Limb (tissue), 2 donors: ENCODE measurements around the gene PRPF6.
A peak's percentile ranks its signal among the peaks of the same experiment; 100 is the strongest.

Experiments
- DNase-seq, 2 donors: peaks; one replicate each; pipeline ENCODE4 v3.0.0-alpha.2; 2016; ENCODE audit errors: extremely low spot score in 2 of 2

Gene PRPF6

DNA sequence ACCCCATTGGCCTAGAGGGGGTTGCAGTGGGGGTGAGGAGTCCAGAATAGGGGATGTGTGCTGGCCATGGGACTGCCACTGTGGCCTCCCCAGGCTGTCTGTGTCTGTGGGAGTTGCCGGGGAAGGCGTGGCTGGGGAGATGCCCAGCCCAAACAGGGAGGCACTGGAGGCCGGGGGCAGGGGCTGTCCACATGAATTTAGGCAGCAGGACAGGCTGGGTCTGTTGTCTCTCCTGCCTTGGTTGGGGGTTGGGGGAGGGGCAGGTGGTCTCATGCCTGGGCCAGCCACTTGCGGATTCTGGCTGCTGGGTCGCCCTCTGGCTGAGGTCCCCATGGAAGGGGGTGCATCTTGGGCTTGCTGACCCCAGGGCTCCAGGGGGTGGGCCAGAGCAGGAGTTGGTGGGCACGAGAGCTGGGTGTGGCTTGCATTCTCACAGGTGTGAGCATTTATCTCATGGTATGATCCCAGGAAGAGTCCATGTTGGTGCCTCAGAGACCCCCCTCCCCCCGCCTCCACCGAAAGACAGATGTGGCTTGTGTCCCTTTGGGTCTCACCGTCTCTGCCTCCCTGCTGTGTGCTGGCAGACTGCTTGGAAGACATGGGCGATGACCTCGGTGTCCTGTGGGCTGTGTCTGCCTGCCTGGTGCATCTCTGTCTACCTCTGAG is 64.5 kb downstream of the PRPF6 start:
- no peak for DNase-seq

DNA sequence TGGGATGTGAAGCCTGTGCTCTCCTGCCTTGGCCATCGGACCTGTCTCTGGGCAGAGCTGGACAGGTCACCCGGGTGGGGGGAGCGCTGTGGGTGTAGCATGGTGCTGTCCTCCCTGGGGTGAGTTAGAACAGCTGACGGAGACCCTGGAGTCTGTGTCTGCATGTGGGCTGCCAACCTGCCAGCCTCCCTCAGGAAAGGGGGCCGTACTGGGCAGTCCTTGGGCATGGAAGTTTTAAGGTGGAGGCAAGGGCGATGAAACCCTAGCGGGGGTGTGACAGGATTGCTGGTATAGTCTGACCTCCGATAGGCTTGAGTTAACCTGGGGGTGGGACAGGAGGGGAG is 66.1 kb downstream of the PRPF6 start:
- no peak for DNase-seq

DNA sequence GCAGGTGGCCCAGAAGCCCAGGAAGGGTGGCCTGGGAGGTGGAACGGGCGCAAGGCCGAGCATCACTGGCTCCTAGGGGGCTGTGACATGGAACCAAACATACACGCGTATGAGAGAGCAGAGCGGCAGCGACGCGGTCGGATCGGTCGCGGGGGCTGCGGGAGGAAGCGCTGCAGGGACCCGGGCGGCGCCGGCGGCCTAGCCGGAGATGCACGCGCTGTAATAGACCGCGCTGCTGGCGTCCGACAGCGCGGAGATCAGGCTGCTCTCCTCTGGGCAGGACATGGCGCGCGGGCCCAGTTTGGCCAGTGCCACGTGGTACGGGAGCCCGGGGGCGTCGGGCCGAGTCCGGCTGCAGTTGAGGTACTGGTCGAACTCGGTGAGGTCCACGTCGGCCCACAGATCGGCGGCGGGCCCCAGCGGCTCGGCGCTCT is 67.1 kb downstream of the PRPF6 start:
- no peak for DNase-seq

DNA sequence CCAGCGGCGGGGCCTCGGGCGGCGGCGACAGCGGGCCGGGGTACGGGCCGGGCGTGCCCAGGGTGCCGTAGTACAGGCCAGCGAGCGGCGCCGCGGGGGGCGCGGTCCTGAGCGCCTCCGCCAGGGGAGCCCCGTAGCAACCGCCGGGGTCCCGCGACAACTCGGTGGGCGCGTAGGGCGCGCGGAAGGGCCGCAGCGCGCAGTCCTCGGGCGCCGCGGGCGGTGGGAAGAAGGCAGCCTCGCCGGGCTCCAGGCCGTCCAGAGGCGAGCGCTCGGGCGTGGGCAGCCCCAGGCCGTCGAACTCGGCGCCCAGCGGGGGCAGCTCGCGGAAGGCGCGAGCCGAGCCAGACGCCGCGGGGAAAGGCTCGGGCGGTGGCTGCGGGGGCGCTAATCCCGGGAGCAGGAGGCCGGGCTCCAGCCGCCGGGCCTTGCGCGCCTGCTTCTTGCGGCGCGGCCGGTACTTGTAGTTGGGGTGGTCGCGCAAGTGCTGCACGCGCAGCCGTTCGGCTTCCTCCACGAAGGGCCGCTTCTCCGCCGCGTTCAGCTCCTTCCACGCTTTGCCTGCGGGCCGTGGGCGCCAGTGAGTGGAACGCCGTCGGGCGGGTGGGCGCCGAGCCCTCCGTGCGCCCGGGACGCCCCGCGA is 67.6 kb downstream of the PRPF6 start:
- peak in 1 of 2 donors; percentile 53 for DNase-seq

DNA sequence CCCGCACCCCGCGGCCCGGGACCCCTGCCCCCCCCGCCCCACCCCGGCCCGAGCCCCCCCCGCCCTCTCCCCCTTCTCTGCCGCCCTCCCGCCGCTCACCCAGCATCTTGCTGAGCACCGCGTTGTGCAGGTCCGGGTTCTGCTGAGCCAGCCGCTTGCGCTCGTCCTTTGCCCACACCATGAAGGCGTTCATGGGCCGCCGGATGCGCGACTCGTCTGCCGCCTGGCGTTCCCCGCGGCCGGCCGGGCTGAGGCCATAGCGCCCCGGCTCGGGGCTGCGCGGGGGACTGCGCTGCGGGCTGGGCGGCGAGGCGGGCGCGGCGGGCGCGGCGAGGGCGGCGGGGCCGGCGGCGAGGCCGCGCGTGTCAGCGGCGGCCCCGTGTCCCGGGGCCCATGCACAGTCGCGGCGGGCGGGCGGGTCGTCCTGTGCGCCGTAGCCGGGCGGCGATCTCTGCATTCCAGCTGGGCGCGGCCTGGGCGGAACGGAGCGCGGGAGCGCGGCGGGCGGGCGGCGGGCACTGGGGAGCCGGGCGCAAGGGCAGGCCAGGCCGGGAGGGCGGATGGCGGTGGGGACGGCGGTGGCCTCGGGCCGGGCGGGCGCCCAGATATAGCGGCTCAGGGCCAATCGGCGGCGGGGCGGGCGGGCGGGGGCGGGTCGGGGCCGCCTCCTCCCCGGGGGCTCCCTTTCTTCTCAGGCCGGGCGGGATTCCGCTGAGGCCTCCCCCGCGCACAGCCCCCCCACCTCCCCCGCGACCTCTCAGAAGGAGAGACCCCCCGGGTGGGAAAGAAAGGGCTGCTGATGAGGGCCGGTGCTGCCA is 68.3 kb downstream of the PRPF6 start, which contains the start of gene SOX18:
TSS of gene SOX18 (minus strand) at position 580 of the 818 bp plus-strand sequence. CDS start at position 457, 123 bp downstream.
- peak in 1 of 2 donors; percentile 51 for DNase-seq

DNA sequence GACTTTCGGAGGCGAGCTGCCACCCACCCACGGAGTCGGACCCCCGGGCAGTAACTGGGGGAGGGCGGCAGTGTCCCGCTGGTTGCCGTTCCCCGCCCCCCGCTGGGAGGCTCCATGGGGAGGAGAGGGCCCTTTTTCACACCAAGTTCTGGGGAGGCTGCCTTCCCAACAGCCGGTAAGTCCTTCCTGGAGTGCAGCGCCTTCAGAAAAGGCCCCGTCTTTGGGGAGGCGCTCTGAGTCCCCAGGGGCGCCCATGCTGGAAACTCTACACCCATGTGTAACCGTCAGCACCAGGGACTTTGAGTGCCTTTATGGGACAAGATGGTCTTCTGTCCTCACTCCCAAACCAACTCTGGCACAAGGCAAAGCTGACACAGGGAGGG is 68.9 kb downstream of the PRPF6 start:
- DNase-seq = peak in 1 of 2 donors; percentile 47

DNA sequence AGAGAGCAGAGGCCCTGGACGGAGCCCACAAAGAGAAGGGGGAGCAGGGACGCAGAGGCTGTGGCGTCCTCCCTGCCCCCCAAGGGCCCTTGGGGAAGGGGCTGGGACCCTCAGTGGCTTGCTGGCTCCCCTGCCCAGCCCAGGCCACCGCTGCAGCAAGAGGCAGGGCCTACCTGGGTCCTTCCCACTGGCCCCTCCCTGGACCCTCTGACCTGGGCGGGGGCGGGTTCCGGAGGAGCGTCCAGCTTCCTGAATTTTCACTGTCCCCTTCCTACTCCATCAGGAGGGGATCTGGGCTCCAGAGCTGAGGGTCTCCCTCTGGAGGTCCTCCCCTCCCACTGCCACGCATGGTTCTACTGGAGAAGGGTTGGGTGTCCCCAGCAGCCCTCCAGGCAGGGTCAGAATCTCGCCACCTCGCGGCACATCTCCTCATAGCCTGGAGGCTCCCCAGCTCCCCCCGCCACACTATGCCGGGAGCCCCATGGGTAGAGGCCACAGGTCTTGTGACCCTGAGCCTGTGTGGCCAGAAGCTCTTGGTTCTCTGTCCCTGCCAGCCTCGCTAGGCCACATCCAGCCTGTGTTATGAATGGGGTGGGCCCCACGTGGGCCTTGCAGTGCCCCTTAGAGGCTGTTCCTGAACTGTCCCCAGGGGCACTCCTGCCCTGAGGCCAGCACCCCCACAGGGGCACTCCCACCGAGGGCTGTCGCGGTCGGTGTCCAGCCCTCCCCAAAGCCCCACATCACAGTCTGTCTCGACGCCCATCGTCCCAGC is 69.5 kb downstream of the PRPF6 start:
- no peak for DNase-seq

DNA sequence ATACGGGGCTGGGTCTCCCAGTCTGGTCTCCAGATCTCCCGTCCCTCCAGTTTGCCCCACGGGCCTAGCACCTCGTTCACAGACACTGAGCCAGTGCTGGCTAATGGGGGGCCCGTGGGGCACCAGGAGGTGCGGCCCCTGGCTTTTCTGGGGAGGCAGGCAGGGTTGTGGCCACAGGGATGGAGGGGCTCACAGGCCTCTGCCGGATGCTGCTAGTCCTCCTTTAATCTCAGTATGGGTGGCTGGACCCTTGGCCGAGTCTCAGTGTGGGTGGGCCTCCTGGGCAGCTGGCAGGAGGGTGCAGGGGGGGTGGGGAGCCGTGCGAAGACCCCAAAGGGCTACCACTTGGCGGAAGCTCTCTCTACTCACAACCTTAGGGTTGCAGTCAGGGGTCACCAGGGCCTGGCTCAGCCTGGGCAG is 70.1 kb downstream of the PRPF6 start:
- DNase-seq = no peak

DNA sequence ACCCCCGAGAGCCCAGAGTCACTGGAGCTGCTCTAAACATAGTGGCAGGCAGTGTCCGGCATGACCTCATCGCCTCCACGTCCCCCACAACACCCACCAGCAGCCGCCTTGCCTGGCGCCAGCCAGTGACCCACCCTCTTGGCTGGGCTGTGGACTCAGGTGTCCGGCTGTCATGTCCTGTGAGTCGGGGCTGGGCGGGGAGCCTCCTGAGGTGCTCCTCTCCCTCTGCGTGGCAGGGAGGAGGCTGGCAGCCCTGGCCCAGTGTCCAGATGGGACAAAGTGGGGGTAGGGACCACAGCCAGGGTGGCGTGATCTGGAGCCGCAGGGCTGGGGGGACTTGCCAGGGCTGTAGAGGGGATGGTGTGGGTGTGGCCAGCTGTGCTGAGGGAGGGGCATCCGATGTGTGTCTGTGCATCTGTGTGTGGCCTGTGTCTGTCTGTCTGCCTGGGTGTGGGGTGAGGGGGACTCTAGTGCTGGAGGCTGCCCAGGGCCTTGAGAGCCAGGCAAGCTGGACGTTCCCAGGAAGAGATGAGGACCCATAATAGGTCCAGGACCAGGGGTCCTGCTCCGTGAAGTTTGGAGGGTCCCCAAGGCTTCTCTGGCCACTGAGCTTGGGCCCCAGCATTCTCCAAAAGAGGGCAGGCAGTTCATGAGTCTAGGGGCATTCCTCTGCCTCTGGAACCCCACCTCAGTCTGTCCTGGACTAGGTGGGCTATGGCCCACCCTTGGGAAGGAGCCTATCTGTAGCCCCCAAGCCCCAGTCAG is 70.8 kb downstream of the PRPF6 start:
- DNase-seq = no peak

DNA sequence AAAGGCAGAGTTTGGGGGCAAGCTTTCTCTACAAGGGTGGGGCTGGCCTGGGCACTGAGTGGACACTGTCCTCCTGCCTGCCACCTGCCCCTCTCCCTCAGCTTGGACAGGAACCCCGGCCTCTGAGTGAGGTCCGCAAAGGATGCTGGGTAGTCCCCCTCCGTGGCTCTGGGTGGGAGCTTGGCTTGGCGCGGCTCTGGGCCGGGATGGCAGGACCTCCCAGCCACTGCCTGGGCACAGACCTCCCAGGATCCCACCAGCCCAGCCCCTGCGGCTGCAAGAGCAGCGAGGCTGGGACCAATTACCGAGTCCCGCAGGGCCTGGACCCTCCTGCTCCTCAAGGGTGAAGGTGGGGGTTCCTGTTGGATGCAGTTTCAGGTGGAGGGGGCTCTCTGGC is 71.4 kb downstream of the PRPF6 start:
- no peak for DNase-seq

DNA sequence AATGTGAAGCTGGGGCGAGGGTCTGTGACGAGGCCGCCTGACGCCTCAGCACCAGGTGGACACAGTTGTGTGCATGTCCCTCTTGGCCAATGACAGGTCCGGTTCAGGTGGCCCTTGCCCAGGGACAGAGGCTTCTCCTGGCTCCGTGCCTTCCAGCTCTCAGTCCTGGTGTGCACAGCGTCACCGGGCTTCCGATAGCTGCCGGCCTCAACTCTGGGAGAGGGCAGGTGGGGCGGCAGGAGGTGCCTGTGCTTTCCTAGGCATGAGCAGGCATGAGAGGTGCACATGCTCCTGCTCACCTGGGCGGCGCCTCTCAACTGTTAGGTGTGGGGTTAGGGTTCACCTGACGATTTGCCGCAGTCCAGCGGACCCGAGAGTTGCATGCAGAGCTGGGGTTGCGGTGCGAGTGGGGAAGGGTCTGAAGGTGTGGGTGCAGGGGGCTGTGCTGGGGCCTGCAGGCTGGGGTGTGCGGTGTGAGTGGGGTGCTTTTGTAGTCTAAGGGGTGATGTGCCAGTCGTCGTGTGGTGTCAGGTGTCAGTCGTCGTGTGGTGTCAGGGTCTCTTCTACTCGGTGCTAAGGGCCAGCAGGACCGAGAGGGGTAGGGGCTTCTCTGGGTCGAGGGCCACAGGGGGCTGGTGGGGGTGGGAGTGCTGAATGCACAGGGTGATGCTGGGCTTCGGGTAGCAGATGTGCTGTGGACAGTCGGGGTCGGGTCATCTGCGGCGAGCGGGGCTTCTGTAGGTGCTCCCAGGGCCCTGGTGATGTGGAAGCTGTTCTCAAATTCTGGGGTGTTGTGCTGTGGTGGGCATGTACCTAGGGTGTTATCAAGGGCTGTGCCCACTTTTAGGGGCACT is 72.3 kb downstream of the PRPF6 start:
- DNase-seq = no peak

DNA sequence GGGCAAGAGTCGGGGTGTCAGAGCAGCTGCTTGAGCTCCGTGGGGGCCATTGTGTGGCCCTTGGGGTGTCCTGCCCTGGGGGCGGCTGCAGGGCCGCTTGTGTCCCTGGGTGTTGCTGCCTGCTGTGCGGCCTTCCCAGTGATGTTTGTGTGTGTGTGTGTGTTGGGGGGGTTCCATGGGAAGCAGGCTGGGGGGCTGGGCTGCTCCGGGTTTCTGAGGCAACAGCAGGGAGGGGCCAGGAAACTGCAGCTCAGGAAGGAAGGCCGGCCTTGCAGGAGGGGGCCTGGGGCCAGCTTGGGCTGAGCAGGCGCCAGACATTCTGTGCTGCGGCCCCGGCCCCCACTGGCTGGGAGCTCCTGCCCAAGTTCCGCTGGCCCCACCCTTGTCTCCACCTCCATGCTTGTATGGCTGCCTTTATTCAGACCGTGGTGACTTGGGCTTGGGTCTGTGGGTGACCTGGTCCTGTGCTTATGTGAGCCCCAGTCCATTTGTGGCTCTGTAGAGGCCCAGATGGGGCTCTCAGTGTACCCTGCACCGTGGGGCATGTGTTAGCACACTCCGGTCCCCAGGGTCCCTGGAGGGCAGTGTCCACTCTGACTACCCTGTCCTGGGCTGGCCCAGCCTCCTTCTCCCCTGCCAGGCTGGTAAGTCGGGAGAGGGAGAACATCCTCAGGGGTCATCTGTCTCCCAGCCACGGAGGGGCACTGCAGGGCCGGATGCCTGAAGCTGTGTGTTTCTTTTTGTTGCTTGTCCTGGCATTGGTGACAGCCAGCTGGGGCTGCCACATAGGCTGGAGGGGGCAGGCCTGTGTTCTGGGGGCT is 73.1 kb downstream of the PRPF6 start:
- DNase-seq = peak; percentile 62 to 70

DNA sequence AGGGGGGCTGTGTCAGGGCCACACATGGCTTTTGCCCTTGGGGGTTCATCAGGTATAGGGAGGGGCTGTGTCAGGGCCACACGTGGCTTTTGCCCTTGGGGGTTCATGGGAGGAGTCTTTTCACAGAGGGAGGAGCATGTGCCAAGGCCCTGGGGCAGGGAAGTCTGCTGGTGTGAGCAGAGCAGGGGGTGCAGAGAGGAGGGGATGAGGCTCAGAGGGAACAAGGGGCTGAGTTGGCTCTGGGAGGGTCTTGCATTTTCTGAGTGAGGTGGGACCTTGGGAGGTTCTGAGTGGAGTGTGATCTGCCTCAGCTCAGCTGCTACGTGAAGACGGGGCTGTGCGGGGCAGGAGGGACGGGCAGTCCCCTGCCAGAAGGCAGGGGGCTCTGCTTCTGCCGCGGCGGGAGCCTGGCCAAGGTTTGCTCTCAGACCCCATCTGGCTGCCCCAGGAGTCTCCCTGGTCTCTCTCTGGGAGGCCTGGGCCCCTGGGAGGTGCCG is 74.5 kb downstream of the PRPF6 start:
- no peak for DNase-seq

DNA sequence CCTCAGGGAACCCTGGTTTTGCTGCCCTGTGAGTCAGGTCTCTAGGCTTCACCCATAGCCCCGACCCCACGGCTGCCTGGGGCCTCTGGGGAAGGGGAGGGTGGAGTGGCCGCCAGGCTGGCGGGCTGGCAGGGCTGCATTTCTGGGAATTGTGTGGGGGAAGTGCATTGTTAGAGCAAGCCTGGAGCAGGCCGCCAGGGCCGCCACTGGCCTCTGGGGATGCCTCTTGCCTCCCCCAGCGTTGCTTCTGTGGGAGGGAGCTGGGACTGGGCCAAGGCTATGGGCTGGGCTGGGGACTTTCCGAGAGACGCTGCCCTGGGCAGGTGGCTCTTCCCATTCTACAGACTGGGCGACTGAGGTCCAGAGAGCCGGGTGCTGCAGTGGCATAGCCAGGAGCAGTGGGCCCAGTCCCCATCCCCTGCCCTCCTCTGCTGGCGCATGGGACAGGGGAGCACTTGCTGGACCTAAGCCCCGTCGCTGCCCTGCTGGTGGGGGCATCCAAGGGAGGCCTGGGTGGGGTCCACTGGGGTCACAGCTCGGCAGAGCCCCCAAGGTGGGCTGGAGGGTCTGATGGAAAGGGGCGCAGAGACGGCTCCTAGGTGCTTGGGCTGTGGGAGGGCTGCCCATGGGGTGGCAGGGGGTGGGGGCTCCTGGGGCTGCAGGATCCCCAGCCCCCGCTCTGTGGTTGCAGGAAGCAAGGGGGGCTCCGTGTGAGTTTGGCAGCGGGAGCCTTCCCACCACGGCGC is 75.1 kb downstream of the PRPF6 start:
- no peak for DNase-seq

DNA sequence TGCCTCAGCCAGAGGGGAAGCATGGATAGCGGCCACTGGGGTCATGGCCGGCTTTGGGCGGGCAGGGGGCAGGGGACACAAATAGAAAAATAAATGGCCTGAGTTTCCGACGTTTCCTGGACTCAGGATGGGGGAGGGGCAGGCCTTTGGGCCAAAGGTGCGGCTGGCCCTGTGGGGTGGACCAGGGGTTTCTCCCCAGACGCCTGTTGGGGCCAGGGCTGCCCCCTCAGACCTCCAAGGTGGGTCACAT is 75.6 kb downstream of the PRPF6 start:
- DNase-seq = no peak

DNA sequence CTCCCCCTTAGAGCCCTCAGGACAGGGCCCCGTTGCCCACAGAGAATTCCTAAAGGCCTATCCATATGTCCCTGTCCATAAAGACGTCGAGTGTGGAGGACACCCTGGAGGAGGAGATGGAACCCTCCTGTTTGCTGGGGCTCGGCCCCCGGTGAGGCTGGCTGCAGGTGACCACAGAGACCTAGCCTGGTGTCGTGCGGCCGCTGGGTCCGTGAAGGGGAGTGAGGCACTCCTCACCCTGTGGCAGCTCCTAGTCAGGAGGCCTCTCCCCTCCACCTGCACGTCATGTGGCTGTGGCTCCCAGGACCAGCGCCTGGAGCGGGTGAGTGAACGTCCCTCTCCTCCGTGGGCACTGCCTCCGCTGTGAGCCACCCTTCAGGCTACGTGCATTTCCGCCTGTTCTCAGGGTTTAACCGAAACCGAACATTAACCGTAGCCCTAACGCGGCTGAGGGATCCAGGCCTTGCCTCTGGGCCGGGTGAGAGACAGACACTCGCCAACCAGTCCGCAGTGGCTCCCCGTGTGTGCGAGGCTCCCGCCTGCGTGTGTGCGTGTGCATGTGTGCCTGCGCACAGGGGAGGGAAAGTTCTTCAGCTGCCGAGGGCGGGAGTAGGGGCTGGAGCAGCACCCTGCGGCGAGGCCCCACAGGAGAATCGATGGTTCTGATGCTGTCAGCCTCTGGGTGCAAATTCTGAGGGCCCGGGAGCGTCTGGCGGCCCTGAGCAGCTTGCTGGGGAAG is 76.1 kb downstream of the PRPF6 start:
- no peak for DNase-seq

DNA sequence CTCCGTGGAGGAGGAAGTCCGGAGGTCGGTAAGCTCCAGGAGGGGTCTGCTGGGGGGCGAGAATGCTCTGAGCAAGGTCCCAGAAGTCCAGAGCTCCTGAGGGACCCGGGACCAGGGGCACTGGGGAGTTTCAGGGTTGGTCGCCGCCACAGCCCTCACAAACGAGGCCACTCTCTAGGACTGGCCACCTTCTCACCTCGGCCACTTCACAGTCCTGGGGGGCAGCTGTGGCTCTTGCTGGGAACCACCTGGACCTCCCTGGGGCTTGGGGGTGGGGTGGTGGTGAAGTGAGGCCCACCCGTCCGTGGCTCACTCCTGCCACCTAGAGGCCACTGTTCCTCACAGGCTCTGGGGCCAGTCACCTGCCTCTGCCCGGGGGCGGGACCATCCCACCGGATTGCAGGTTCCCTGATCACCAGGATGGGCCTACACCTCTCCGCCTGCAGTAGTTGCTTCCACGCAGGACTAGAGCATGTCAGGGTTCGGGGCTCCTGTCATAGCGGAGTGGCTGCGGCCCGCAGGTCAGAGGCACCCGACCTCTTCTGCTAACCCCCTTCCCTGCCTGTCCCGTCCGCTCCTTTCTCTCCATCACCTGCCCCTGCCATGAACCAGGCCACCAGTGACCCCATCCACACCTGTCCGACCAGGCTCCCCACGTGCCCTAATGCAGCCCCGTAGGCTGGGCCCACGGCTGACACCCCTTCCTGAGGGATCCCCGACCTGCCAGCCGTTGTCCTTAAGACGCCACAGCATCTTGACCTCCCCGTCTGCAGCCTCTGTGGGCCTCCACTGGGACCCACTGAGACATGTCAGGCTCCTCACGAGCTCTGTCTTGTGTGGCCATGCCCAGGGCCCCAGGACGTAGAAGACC is 76.9 kb downstream of the PRPF6 start:
- DNase-seq = peak; percentile 50 to 87
